H9 (cell line): ENCODE measurements around the gene HCRTR1. TPM values are rescaled to one million over a fixed set of nuclear protein-coding genes. Genes with fewer than 3 reads are reported as not detected.

Experiments used
- DNase-seq: peaks from one replicate; pipeline ENCODE4 v3.0.0-alpha.2; 2017
- H2AFZ ChIP-seq: one replicate; pipeline ENCODE4 v1.6.1; 2013; ENCODE audit warnings: mild to moderate bottlenecking, low read length, control low read depth, moderate library complexity
- H2AK5ac ChIP-seq: 2 replicates; pipeline ENCODE4 v1.6.1; 2013; ENCODE audit warnings: low read length, control low read depth, mixed read lengths; ENCODE audit not compliant: insufficient read length
- H2BK120ac ChIP-seq: one replicate; pipeline ENCODE4 v1.6.1; 2013; ENCODE audit warnings: low read depth, mild to moderate bottlenecking, low read length, control low read depth, inconsistent platforms; ENCODE audit not compliant: poor library complexity, severe bottlenecking
- H2BK12ac ChIP-seq: 2 replicates; pipeline ENCODE4 v1.6.1; 2013; ENCODE audit warnings: low read length, control low read depth, mixed read lengths, low read depth; ENCODE audit not compliant: insufficient read length
- H2BK15ac ChIP-seq: 2 replicates; pipeline ENCODE4 v1.6.1; 2013; ENCODE audit warnings: low read depth, low read length, control low read depth
- H2BK20ac ChIP-seq: one replicate; pipeline ENCODE4 v1.6.1; 2013; ENCODE audit warnings: low read depth, mild to moderate bottlenecking, low read length, control low read depth, inconsistent platforms; ENCODE audit not compliant: poor library complexity, severe bottlenecking
- H2BK5ac ChIP-seq: 2 replicates; pipeline ENCODE4 v1.6.1; 2013; ENCODE audit warnings: low read length, control low read depth, mixed read lengths; ENCODE audit not compliant: insufficient read length
- H3K14ac ChIP-seq: 2 replicates; pipeline ENCODE4 v1.6.1; 2013; ENCODE audit warnings: low read length, control low read depth; ENCODE audit not compliant: insufficient read depth
- H3K18ac ChIP-seq: 2 replicates; pipeline ENCODE4 v1.6.1; 2013; ENCODE audit warnings: low read depth, mild to moderate bottlenecking, mixed read lengths, low read length, control low read depth; ENCODE audit not compliant: insufficient read length
- H3K23ac ChIP-seq: 2 replicates; pipeline ENCODE4 v1.6.1; 2013; ENCODE audit warnings: low read length, control low read depth, mixed read lengths, low read depth; ENCODE audit not compliant: insufficient read length
- H3K23me2 ChIP-seq: 2 replicates; pipeline ENCODE4 v1.6.1; 2013; ENCODE audit warnings: low read depth, mild to moderate bottlenecking, mixed read lengths, low read length, control low read depth; ENCODE audit not compliant: insufficient read length, poor library complexity, severe bottlenecking
- H3K27ac ChIP-seq: 2 replicates; pipeline ENCODE4 v1.5.1; 2013; ENCODE audit warnings: low read length, control low read depth, mixed read lengths, low read depth; ENCODE audit not compliant: insufficient read length
- H3K27me3 ChIP-seq: 2 replicates; pipeline ENCODE4 v1.6.1; 2013; ENCODE audit warnings: low read length, control low read depth, inconsistent platforms; ENCODE audit not compliant: insufficient read depth
- H3K4ac ChIP-seq: 2 replicates; pipeline ENCODE4 v1.6.1; 2013; ENCODE audit warnings: low read depth, mild to moderate bottlenecking, control low read depth, inconsistent platforms, low read length, moderate library complexity
- H3K4me1 ChIP-seq: 2 replicates; pipeline ENCODE4 v1.6.1; 2013; ENCODE audit warnings: low read length, control low read depth, inconsistent platforms; ENCODE audit not compliant: insufficient read depth
- H3K4me2 ChIP-seq: 2 replicates; pipeline ENCODE4 v1.6.1; 2013; ENCODE audit warnings: low read length, control low read depth, mixed read lengths; ENCODE audit not compliant: insufficient read length, insufficient read depth
- H3K56ac ChIP-seq: 2 replicates; pipeline ENCODE4 v1.6.1; 2013; ENCODE audit warnings: low read depth, mild to moderate bottlenecking, mixed read lengths, low read length, control low read depth; ENCODE audit not compliant: insufficient read length
- H3K79me1 ChIP-seq: 2 replicates; pipeline ENCODE4 v1.6.1; 2013; ENCODE audit warnings: low read depth, mild to moderate bottlenecking, moderate library complexity, low read length, control low read depth, inconsistent platforms; ENCODE audit not compliant: insufficient read depth, poor library complexity, severe bottlenecking
- H3K79me2 ChIP-seq: 2 replicates; pipeline ENCODE4 v1.6.1; 2013; ENCODE audit warnings: low read length, control low read depth, inconsistent platforms; ENCODE audit not compliant: insufficient read depth
- H3K9ac ChIP-seq: 2 replicates; pipeline ENCODE4 v1.6.1; 2013; ENCODE audit warnings: low read length, control low read depth, mixed read lengths; ENCODE audit not compliant: insufficient read length; ENCODE audit errors: extremely low read depth
- H3K9me3 ChIP-seq: one replicate; pipeline ENCODE4 v1.6.1; 2013; ENCODE audit warnings: low read depth, low read length, inconsistent platforms; ENCODE audit not compliant: control insufficient read depth
- H3T11ph ChIP-seq: one replicate; pipeline ENCODE4 v1.6.1; 2013; ENCODE audit warnings: mild to moderate bottlenecking, low read length, control low read depth, inconsistent platforms
- H4K20me1 ChIP-seq: one replicate; pipeline ENCODE4 v1.6.1; 2013; ENCODE audit not compliant: control insufficient read depth, insufficient read length, insufficient read depth
- H4K5ac ChIP-seq: 2 replicates; pipeline ENCODE4 v1.6.1; 2013; ENCODE audit warnings: low read depth, mild to moderate bottlenecking, mixed read lengths, low read length, control low read depth; ENCODE audit not compliant: insufficient read length
- H4K8ac ChIP-seq: replicated peaks from 2 replicates; pipeline ENCODE4 v1.6.1; 2013; ENCODE audit warnings: low read length, control low read depth, mixed read lengths, low read depth; ENCODE audit not compliant: insufficient read length
- H4K91ac ChIP-seq: 2 replicates; pipeline ENCODE4 v1.6.1; 2013; ENCODE audit warnings: low read depth, mild to moderate bottlenecking, moderate library complexity, mixed read lengths, low read length, control low read depth; ENCODE audit not compliant: insufficient read length
- H3K27ac Mint-ChIP-seq, 3 experiments: 2 replicates in 2 of 3; 3 replicates in 1 of 3; pipeline ENCODE4 v1.8.0; 2020 to 2021; ENCODE audit warnings: mixed read lengths in 3 of 3, mild to moderate bottlenecking in 1 of 3, moderate library complexity in 1 of 3
- H3K27me3 Mint-ChIP-seq: 2 replicates; pipeline ENCODE4 v1.8.0; 2021; ENCODE audit warnings: low read depth, mild to moderate bottlenecking, moderate library complexity, mixed read lengths
- H3K36me3 Mint-ChIP-seq, 3 experiments: 2 replicates in 2 of 3; 3 replicates in 1 of 3; pipeline ENCODE4 v1.8.0; 2020 to 2021; ENCODE audit warnings: low read depth in 3 of 3, mixed read lengths in 3 of 3; ENCODE audit not compliant: insufficient read depth in 1 of 3
- H3K4me1 Mint-ChIP-seq, 2 experiments: 2 replicates each; pipeline ENCODE4 v1.8.0; 2020; ENCODE audit warnings: mixed read lengths in 2 of 2
- H3K4me3 Mint-ChIP-seq, 2 experiments: 2 replicates in 1 of 2; 3 replicates in 1 of 2; pipeline ENCODE4 v1.8.0; 2020 to 2021; ENCODE audit warnings: mild to moderate bottlenecking in 2 of 2, mixed read lengths in 2 of 2, moderate library complexity in 1 of 2
- H3K9me3 Mint-ChIP-seq, 2 experiments: 2 replicates in 1 of 2; 3 replicates in 1 of 2; pipeline ENCODE4 v1.8.0; 2020; ENCODE audit warnings: mild to moderate bottlenecking in 2 of 2, mixed read lengths in 2 of 2, moderate library complexity in 1 of 2
- CTCF ChIP-seq: fragments of 200-600 bp; sonication (generic); conservative IDR thresholded peaks from 3 replicates; pipeline ENCODE4 v1.8.0; 2021; ENCODE audit warnings: antibody characterized with exemption, mild to moderate bottlenecking
- WGBS: extraction: QIAGEN DNeasy Blood & Tissue Kit; methylation state at CpG from one replicate; pipeline ENCODE4 v1.1.7; 2013; ENCODE audit warnings: missing lambda C conversion rate, low lambda C conversion rate, mixed read lengths; ENCODE audit not compliant: insufficient read length; ENCODE audit errors: extremely low coverage; 5-methylcytosine and 5-hydroxymethylcytosine counted together
- total RNA-seq: library from RNA; stranded (reverse); gene quantifications from 2 replicates; pipeline ENCODE4 v1.2.1, GENCODE V29; 2021

HCRTR1 gene
- total RNA-seq, 1 experiment from 2014 or later, result not detected

GRCh38 chr1:31625561-31626222, 8.2 kb downstream of the HCRTR1 start:
- H2BK5ac ChIP-seq, result no peak overlapping the region
- H3K27ac Mint-ChIP-seq, result no peak overlapping the region; a peak in 1 of 7 replicates

More at GRCh38 chr1:31625561-31626222, 8.2 kb downstream of the HCRTR1 start:
- Histone ChIP-seq H4K91ac (no peak overlapping the region), H3K23me2 (no peaks in the 10 kb centered on the region), H2BK20ac (no peak overlapping the region), H2AFZ (no peak overlapping the region), H3K9me3 (no peaks in the 10 kb centered on the region), H2BK120ac (no peak overlapping the region), H3K14ac (no peak overlapping the region; the same call in 1 of the 2 replicates), H2BK15ac (no peak overlapping the region), H3K27me3 (no peaks in the 10 kb centered on the region), H3K9ac (no peak overlapping the region), H4K5ac (no peak overlapping the region), H3K23ac (no peak overlapping the region), H3T11ph (no peak overlapping the region), H3K56ac (no peak overlapping the region), H3K79me2 (no peaks in the 10 kb centered on the region), H3K79me1 (no peaks in the 10 kb centered on the region), H3K4me2 (no peak overlapping the region), H3K27ac (no peak overlapping the region), H4K20me1 (no peaks in the 10 kb centered on the region), H3K18ac (no peak overlapping the region), H2BK12ac (no peak overlapping the region), H3K4me1 (no peaks in the 10 kb centered on the region), H3K4ac (no peak overlapping the region), H2AK5ac (no peak overlapping the region), H4K8ac (no peak overlapping the region)
- H3K4me1 Mint-ChIP-seq, result peaks cover 7 to 16% of the 10 kb centered on the region in 2 experiments
- no peaks in the 10 kb centered on the region; the same call in 1 of the 2 replicates for H3K27me3 Mint-ChIP-seq
- no peak for DNase-seq
- no peak overlapping the region for H3K4me3 Mint-ChIP-seq
- H3K9me3 Mint-ChIP-seq, result no peaks in the 10 kb centered on the region
- no peak for TF ChIP-seq CTCF
- H3K36me3 Mint-ChIP-seq, result peaks cover 5 to 26% (median 14%) of the 10 kb centered on the region in 3 experiments; a peak in 6 of 7 replicates
- WGBS, result no CpG with 5 or more reads among the region's 4 CpGs
